HFF-Myc (cell line): ENCODE measurements around the gene DNAH10.
A peak's percentile ranks its signal among the peaks of the same experiment; 100 is the strongest.

Source experiments
- DNase-seq: peaks from one replicate; pipeline ENCODE4 v3.0.0-alpha.2; 2011; ENCODE audit warnings: low read depth; ENCODE audit errors: extremely low read depth
- H3K4me3 ChIP-seq: replicated peaks from 2 replicates; pipeline ENCODE4 v1.5.1; 2011; ENCODE audit warnings: low read depth, mild to moderate bottlenecking, control low read depth, low read length
- TF ChIP-seq, protein P1 (sequence below): IDR thresholded peaks from 2 replicates; pipeline ENCODE4 v1.5.1; 2012; ENCODE audit warnings: mild to moderate bottlenecking, low read depth, low read length, control low read depth; ENCODE audit errors: missing control alignments

Gene DNAH10

DNA sequence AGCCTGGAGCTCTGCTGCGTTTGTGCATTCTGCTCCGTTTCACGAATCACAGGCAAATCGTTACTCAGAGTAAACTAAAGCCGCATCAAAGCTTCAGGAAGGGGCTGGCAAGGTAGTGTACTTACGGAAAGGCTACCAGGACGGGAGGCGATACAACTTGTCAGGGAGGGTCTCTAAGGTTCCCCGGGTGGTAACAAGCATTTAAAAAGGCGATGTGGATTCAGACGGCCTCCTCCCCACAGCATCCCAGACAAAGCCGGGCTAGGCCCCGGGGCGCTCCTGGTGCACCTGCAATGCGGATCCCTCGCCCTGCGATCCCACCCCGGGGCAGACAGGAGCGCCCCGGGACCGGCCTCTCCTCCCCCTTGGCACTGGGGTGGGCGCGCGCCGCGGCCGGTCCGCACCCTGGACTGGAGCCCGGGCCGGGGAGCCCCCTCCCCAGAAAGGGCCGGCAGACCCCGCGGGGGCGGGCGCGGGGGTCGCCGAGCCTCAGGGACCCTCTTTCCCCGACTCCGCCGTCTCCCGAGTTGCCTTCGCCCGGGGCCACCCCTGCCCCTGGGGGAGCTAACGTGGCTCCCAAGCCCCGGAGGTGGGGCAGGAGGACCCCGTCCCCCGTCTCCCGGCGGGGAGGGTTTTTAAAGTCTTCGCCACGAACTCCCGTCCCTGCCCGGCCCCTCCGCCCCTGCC is 209.8 kb downstream of the DNAH10 start:
- H3K4me3 ChIP-seq = peak overlapping the region; percentile 72
- TF ChIP-seq, protein P1, sequence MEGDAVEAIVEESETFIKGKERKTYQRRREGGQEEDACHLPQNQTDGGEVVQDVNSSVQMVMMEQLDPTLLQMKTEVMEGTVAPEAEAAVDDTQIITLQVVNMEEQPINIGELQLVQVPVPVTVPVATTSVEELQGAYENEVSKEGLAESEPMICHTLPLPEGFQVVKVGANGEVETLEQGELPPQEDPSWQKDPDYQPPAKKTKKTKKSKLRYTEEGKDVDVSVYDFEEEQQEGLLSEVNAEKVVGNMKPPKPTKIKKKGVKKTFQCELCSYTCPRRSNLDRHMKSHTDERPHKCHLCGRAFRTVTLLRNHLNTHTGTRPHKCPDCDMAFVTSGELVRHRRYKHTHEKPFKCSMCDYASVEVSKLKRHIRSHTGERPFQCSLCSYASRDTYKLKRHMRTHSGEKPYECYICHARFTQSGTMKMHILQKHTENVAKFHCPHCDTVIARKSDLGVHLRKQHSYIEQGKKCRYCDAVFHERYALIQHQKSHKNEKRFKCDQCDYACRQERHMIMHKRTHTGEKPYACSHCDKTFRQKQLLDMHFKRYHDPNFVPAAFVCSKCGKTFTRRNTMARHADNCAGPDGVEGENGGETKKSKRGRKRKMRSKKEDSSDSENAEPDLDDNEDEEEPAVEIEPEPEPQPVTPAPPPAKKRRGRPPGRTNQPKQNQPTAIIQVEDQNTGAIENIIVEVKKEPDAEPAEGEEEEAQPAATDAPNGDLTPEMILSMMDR = no peak
- no peak for DNase-seq

DNA sequence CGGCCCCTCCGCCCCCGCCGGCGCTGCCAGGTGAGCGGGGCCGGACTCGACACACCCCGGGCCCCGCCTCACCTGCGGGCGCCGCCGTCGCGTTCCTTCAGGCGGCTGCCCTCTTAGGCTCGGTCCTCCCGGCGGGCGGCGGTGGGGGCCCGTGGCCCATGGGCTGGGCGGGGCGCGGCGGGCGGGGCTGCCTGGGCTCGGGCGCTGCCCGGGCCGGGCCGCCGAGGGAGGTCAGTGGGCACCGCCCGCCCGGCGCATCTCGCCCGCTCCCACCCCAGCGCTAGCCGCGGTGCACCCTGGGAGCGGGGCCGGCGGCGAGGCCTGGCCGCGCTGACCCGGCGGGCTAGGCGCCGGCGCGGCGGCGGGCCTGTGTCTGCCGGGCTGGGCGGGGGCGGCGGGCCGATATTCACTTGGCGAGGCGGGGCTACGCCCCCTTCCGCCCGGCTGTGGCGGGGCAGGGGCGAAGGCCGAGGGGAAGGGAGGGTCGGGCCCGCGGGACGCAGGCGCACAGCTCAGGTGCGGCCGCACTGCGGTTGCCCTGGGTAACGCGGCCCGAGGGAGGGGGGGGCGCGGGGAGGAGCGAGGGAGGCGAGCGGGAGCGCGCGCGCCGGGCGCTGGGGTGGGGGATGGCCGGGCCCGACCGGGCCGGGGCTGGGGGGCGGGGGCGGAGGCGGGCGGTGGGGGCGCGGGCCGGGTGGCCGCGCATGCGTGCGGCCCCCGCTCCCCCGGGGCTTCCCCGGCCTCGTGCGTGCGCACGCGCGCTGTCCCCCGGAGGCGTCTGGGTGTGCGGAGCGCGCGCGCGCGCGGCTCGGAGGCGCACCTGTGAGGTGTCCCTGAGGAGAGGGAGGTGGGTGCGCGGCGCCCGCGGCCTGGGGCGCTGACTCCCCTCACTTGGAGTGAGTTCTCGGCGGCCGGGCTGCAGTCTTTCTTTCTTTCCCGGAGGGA is 210.6 kb downstream of the DNAH10 start, which contains the start of the genes CCDC92 and ZNF664:
CCDC92 (minus strand) TSS at position 375 of the 945 bp plus-strand sequence. CDS start 28,526 bp downstream, outside the sequence.
ZNF664 (plus strand) TSS at position 759 of the 945 bp plus-strand sequence. CDS start 38,930 bp downstream, outside the sequence.
- peak; percentile 56 for DNase-seq
- TF ChIP-seq, protein P1 = no peak
- peak within 1 kb of the TSS; percentile 72 for H3K4me3 ChIP-seq

DNA sequence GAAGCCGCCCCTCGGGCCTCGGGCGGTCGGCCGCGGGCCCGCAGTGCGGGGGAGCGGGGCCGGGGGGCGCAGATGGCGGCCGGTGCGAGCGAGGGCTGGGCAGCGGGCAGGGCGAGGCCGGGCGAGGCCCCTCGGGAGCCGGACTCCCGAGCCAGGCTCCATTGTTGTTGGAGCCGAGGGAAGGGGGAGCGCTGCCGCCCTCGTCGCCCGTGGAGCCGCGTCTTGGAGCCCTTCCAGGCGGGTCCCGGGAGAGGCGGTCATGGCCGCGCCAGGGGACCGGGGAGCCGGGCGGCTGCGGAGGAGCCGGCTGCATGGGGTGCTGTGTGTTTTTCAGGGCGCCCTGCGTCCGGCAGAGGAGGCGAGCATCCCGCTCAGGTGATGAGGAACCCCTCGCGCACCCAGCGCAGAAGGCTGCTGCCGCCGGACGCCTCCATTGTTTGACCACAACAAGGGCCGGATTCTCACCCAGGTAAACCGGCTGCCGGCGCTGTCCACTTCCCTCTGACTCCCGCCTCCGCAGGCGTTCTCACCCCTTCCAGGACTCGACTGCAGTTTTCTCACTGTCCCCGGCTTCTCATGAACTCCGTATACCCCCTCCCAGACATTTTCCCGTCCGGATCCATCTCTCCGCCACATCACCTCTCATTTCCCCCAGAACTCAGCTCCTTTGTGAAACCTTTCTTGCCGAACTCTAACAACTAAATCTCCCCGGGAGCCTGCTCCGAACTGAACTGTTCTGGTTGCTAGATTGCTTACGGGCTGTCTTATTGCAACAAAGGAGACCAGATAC is 211.6 kb downstream of the DNAH10 start:
- no peak for DNase-seq
- TF ChIP-seq, protein P1 = no peak
- H3K4me3 ChIP-seq = peak overlapping the region; percentile 72

DNA sequence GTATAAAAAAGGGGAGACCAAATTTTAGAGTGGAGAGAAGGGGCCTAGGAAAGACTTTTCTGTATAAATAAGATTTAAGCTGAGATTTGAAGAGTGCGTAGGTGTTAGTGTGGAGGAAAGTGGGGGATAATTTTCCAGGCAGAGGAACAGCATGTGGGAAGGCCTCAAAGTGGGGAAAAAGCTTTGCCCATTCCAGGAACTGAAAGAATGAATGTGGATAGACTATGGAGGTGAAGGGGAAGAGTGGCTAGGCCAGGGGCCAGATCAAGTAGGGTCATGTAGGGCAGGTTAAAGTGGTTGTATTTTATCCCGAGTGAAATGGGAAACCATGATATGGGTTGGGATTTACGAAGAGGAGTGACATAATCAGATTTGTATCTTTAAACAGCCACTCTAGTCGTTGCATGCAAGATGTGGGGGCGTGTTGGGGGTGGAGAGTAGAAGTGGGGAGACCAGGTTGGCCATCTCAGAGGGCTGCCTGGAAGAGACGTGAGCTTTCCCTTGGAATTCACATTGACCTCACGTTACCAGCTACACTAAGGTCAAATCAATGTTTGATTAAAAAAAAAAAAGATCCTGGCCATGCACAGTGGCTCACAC is 214.2 kb downstream of the DNAH10 start:
- DNase-seq = no peak
- no peak overlapping the region for H3K4me3 ChIP-seq
- TF ChIP-seq, protein P1 = no peak

DNA sequence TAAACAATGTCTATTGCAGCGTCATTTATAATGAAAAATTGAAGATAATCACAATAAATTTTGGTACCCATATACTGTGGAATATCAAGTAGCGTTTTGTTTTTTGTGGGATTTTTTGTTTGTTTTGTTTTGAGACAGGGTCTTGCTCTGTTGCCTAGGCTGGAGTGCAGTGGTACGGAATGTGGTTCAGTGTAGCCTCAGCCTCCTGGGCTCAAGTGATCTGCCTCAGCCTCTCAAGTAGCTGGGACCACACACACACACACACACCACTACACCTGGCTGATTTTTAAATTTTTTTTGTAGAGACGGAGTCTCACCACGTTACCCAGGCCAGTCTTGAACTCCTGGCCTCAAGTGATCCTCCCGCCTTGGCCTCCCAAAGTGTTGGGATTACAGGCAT is 217.5 kb downstream of the DNAH10 start:
- no peak for DNase-seq
- TF ChIP-seq, protein P1 = no peak
- no peak overlapping the region for H3K4me3 ChIP-seq

DNA sequence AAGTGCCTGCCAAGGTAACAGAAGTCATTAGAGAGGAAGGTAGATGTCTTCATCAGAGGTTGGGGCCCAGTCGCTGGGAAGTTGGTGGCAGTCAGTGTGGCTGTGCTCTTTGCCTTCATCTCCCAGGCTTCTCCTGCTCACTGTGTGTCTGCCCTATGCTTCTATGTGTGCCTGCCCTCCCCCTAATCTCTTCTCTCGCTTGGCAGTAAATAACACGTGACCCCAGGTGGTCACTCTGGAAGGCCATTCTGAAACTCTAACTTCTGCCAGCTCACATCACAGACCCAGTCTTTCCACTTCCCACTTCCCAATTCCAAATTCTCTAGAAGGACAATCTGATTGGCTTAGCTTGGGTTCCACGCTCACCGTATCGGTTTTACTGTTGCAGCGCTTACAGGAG is 220.2 kb downstream of the DNAH10 start:
- TF ChIP-seq, protein P1 = no peak
- H3K4me3 ChIP-seq = no peak overlapping the region
- no peak for DNase-seq
